ENCODE results near the gene TTC7B. TPM values are rescaled to one million over a fixed set of nuclear protein-coding genes. Genes with fewer than 3 reads are reported as not detected.

TTC7B gene
- total and polyA plus RNA-seq, 2 of the 13 experiments (the other 11 are each of a cell fraction or from before 2014, with no cell fraction given), result 1.3 to 3.2 TPM

DNA sequence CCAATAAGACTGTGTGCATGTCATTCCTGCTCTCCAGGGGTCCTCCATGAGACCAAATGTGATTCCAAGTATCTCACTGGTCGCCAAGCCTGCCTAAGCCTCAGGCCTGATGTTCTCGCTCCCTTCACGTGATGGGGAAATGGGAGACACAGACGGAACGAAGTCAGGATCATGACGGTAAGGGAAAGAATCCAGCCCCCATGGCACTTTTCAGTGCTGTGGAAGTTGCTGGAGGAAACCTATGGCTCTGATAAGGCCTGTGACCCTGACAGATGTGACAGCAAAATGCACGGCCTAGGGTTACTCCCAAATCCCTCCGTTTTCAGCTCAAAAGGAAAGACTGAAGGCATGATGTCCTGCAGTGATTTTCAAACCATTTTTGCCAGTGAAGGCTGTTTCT lies 234.5 kb downstream of the TTC7B start:
- H3K27ac ChIP-seq (ENCODE audit: extremely low read length, insufficient read depth, low read length), result no peak overlapping the region
- intact Hi-C loops (cut with micrococcal nuclease; ENCODE audit: unreplicated experiment), result no loop called here
- no peaks in the 10 kb centered on the region for H3K9me3 ChIP-seq (ENCODE audit: low read length)
- H4K20me1 ChIP-seq (ENCODE audit: insufficient read depth, low read length), result no peaks in the 10 kb centered on the region
- ATAC-seq, result no peak
- CTCF ChIA-PET (ENCODE audit: low intra/inter-chr PET ratio, low total read pairs), result no interaction called here
- POLR2A ChIA-PET, result no interaction called here
- no peaks in the 10 kb centered on the region for H3K36me3 ChIP-seq (replicated peaks in 1 of 2; ENCODE audit: control insufficient read depth in 1 of 2, insufficient read depth in 2 of 2, low read length in 2 of 2)
- no peak overlapping the region for H3K9ac ChIP-seq (ENCODE audit: insufficient read depth, low read depth, low read length)
- H3K4me2 ChIP-seq (ENCODE audit: low read depth, low read length), result no peak overlapping the region
- in situ Hi-C loops (cut with HindIII; ENCODE audit: extremely low pct_ligation_motif_present, low pct_unique_long_range_greater_than_20kb), result no loop called here
- H3K79me2 ChIP-seq (ENCODE audit: insufficient read depth, low read length), result no peaks in the 10 kb centered on the region
- H3K4me3 ChIP-seq (replicated peaks in 1 of 3; ENCODE audit: insufficient read depth in 1 of 3, low read depth in 2 of 3, low read length in 3 of 3), result no peak overlapping the region
- TF ChIP-seq, protein P1, sequence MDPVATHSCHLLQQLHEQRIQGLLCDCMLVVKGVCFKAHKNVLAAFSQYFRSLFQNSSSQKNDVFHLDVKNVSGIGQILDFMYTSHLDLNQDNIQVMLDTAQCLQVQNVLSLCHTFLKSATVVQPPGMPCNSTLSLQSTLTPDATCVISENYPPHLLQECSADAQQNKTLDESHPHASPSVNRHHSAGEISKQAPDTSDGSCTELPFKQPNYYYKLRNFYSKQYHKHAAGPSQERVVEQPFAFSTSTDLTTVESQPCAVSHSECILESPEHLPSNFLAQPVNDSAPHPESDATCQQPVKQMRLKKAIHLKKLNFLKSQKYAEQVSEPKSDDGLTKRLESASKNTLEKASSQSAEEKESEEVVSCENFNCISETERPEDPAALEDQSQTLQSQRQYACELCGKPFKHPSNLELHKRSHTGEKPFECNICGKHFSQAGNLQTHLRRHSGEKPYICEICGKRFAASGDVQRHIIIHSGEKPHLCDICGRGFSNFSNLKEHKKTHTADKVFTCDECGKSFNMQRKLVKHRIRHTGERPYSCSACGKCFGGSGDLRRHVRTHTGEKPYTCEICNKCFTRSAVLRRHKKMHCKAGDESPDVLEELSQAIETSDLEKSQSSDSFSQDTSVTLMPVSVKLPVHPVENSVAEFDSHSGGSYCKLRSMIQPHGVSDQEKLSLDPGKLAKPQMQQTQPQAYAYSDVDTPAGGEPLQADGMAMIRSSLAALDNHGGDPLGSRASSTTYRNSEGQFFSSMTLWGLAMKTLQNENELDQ (CRISPR knock-in tag; IDR thresholded peaks at IDR 0.05; ENCODE audit: borderline replicate concordance), result no peak
- TF ChIP-seq RELA (CRISPR knock-in tag; IDR thresholded peaks at IDR 0.05) (no peak), DNMT3B (CRISPR knock-in tag; conservative IDR thresholded peaks at IDR 0.05) (no peak), NPAS2 (CRISPR knock-in tag; IDR thresholded peaks at IDR 0.05; ENCODE audit: borderline replicate concordance) (no peak), ZNF564 (CRISPR knock-in tag; IDR thresholded peaks at IDR 0.05) (no peak), CENPX (CRISPR knock-in tag; IDR thresholded peaks at IDR 0.05) (no peak), SMAD9 (CRISPR knock-in tag; IDR thresholded peaks at IDR 0.05) (no peak), KDM4B (CRISPR knock-in tag; IDR thresholded peaks at IDR 0.05) (no peak), SCMH1 (CRISPR knock-in tag; IDR thresholded peaks at IDR 0.05; ENCODE audit: borderline replicate concordance) (no peak), CBFB (CRISPR knock-in tag; IDR thresholded peaks at IDR 0.05) (no peak)
- TF ChIP-seq, protein P2, sequence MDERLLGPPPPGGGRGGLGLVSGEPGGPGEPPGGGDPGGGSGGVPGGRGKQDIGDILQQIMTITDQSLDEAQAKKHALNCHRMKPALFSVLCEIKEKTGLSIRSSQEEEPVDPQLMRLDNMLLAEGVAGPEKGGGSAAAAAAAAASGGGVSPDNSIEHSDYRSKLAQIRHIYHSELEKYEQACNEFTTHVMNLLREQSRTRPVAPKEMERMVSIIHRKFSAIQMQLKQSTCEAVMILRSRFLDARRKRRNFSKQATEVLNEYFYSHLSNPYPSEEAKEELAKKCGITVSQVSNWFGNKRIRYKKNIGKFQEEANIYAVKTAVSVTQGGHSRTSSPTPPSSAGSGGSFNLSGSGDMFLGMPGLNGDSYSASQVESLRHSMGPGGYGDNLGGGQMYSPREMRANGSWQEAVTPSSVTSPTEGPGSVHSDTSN (CRISPR knock-in tag; IDR thresholded peaks at IDR 0.05), result no peak
- TF ChIP-seq, protein P3, sequence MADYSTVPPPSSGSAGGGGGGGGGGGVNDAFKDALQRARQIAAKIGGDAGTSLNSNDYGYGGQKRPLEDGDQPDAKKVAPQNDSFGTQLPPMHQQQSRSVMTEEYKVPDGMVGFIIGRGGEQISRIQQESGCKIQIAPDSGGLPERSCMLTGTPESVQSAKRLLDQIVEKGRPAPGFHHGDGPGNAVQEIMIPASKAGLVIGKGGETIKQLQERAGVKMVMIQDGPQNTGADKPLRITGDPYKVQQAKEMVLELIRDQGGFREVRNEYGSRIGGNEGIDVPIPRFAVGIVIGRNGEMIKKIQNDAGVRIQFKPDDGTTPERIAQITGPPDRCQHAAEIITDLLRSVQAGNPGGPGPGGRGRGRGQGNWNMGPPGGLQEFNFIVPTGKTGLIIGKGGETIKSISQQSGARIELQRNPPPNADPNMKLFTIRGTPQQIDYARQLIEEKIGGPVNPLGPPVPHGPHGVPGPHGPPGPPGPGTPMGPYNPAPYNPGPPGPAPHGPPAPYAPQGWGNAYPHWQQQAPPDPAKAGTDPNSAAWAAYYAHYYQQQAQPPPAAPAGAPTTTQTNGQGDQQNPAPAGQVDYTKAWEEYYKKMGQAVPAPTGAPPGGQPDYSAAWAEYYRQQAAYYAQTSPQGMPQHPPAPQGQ (CRISPR knock-in tag; IDR thresholded peaks at IDR 0.05; ENCODE audit: borderline replicate concordance), result no peak
- TF ChIP-seq, protein P4, sequence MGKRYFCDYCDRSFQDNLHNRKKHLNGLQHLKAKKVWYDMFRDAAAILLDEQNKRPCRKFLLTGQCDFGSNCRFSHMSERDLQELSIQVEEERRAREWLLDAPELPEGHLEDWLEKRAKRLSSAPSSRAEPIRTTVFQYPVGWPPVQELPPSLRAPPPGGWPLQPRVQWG (CRISPR knock-in tag; IDR thresholded peaks at IDR 0.05; ENCODE audit: borderline replicate concordance, low read depth), result no peak
- TF ChIP-seq, protein P5, sequence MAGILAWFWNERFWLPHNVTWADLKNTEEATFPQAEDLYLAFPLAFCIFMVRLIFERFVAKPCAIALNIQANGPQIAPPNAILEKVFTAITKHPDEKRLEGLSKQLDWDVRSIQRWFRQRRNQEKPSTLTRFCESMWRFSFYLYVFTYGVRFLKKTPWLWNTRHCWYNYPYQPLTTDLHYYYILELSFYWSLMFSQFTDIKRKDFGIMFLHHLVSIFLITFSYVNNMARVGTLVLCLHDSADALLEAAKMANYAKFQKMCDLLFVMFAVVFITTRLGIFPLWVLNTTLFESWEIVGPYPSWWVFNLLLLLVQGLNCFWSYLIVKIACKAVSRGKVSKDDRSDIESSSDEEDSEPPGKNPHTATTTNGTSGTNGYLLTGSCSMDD (CRISPR knock-in tag; IDR thresholded peaks at IDR 0.05), result no peak
- TF ChIP-seq, protein P6, sequence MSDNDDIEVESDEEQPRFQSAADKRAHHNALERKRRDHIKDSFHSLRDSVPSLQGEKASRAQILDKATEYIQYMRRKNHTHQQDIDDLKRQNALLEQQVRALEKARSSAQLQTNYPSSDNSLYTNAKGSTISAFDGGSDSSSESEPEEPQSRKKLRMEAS (IDR thresholded peaks at IDR 0.05), result no peak
- WGBS (ENCODE audit: low lambda C conversion rate), result 56% methylated on average over 8 of the region's 8 CpGs
- no peaks in the 10 kb centered on the region; a peak in 1 of 5 replicates for H3K27me3 ChIP-seq (ENCODE audit: control insufficient read depth in 1 of 2, insufficient read depth in 2 of 2, low read length in 2 of 2)
- BruUV-seq (replicated peaks), result no TSS peak
- H2AFZ ChIP-seq (ENCODE audit: low read length), result no peak overlapping the region
- DNase-seq (ENCODE audit: low spot score), result no peak
- no peaks in the 10 kb centered on the region for H3K4me1 ChIP-seq (ENCODE audit: insufficient read depth, low read length)
- no peak for FAIRE-seq
